ENCODE measurements around the gene SH3RF3. TPM values are rescaled to one million over a fixed set of nuclear protein-coding genes. Genes with fewer than 3 reads are reported as not detected.

SH3RF3 gene
- total RNA-seq, 2 experiments from 2014 or later, result 0.31 to 0.36 TPM

DNA sequence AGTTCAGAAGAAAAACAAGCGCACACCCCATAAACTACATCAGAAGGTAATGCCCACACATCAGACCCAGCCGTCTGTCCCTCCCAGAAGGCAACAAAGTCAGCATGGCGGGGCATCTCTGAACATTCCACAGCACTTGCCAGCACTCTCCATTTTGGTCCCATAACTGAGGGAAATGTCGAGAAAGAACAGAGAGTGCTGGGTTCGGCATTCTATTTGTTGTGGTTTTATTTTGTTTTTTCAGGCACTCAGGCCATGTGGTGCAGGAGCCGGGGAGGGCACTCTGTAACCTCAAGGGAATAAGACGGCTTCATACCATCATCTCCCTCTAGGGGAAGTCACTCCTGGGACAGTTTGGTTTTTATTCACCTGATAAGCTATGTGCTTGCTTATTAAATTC, 328.8 kb downstream of the SH3RF3 start:
- no peaks in the 10 kb centered on the region for H3K27me3 Mint-ChIP-seq
- H3K4me3 Mint-ChIP-seq, result no peak overlapping the region
- H3K9me3 Mint-ChIP-seq, result no peaks in the 10 kb centered on the region
- ATAC-seq (ENCODE audit: low read depth), result no peak
- no peak for DNase-seq
- POLR2A ChIA-PET, result no interaction called here
- no peaks in the 10 kb centered on the region for H3K4me1 Mint-ChIP-seq
- H3K36me3 Mint-ChIP-seq, result no peaks in the 10 kb centered on the region
- H3K27ac Mint-ChIP-seq, result no peak overlapping the region

- Mint-ChIP-seq H3K36me3 (no peaks in the 10 kb centered on the region), H3K4me3 (no peak overlapping the region), H3K4me1 (no peaks in the 10 kb centered on the region), H3K27me3 (no peaks in the 10 kb centered on the region), H3K27ac (no peak overlapping the region), H3K9me3 (no peaks in the 10 kb centered on the region)
- ATAC-seq (ENCODE audit: low read depth) (no peak), DNase-seq (no peak)
- POLR2A ChIA-PET, result no interaction called here
These were observed 329.5 kb downstream of the SH3RF3 start for GRCh38 chr2:109458512-109458911.

DNA sequence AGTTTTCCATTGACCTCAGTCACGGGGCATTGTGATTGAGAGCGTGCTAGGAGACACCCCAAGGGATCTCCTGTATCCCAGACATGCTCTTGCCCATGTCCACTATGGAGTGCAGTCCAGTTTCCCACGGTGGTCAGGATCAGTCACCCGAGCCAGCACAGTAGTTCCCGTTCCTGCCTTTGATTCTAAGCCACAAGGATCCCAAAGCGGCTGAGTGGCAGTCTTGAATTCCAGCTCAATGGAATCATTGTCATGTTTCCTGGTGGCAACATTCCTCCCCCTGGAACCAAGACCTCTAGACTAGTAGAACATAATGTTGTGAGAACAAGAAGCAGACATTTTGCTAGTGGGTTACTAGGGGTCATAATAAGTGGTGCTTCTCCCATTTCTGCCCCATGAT, 330.5 kb downstream of the SH3RF3 start:
- POLR2A ChIA-PET, result no interaction called here
- no peak overlapping the region for H3K4me3 Mint-ChIP-seq
- no peak overlapping the region for H3K27ac Mint-ChIP-seq
- no peaks in the 10 kb centered on the region for H3K9me3 Mint-ChIP-seq
- H3K27me3 Mint-ChIP-seq, result no peaks in the 10 kb centered on the region
- no peaks in the 10 kb centered on the region for H3K36me3 Mint-ChIP-seq
- ATAC-seq (ENCODE audit: low read depth) (no peak), DNase-seq (no peak)
- H3K4me1 Mint-ChIP-seq, result no peaks in the 10 kb centered on the region

- no peak overlapping the region for H3K27ac Mint-ChIP-seq
- POLR2A ChIA-PET, result no interaction called here
- H3K36me3 Mint-ChIP-seq, result no peaks in the 10 kb centered on the region
- H3K9me3 Mint-ChIP-seq, result no peaks in the 10 kb centered on the region
- no peaks in the 10 kb centered on the region for H3K4me1 Mint-ChIP-seq
- no peak for ATAC-seq (ENCODE audit: low read depth)
- peaks cover 2% of the 10 kb centered on the region for H3K27me3 Mint-ChIP-seq
- H3K4me3 Mint-ChIP-seq, result no peak overlapping the region
- DNase-seq, result no peak
These were observed 331.7 kb downstream of the SH3RF3 start for GRCh38 chr2:109460553-109461324.

GRCh38 chr2:109463236-109463635, 334.2 kb downstream of the SH3RF3 start:
- H3K27ac Mint-ChIP-seq, result no peak overlapping the region
- H3K27me3 Mint-ChIP-seq, result peaks cover 2% of the 10 kb centered on the region
- H3K4me1 Mint-ChIP-seq, result peaks cover under 1% of the 10 kb centered on the region
- H3K36me3 Mint-ChIP-seq, result no peaks in the 10 kb centered on the region
- POLR2A ChIA-PET, result no interaction called here
- H3K9me3 Mint-ChIP-seq, result no peaks in the 10 kb centered on the region
- DNase-seq, result no peak
- ATAC-seq (ENCODE audit: low read depth), result no peak
- H3K4me3 Mint-ChIP-seq, result no peak overlapping the region

- no peak for ATAC-seq (ENCODE audit: low read depth)
- peaks cover 2% of the 10 kb centered on the region for H3K27me3 Mint-ChIP-seq
- no peak for DNase-seq
- H3K4me1 Mint-ChIP-seq, result peaks cover 1% of the 10 kb centered on the region
- H3K9me3 Mint-ChIP-seq, result no peaks in the 10 kb centered on the region
- POLR2A ChIA-PET, result no interaction called here
- no peaks in the 10 kb centered on the region for H3K36me3 Mint-ChIP-seq
- H3K27ac Mint-ChIP-seq, result no peak overlapping the region
- H3K4me3 Mint-ChIP-seq, result no peak overlapping the region
These were observed 334.9 kb downstream of the SH3RF3 start for GRCh38 chr2:109463891-109464290.

- POLR2A ChIA-PET, result no interaction called here
- Mint-ChIP-seq H3K27ac (no peak overlapping the region), H3K9me3 (no peaks in the 10 kb centered on the region), H3K4me1 (peaks cover 4% of the 10 kb centered on the region), H3K4me3 (no peak overlapping the region), H3K27me3 (peaks cover 2% of the 10 kb centered on the region), H3K36me3 (no peaks in the 10 kb centered on the region)
- ATAC-seq (ENCODE audit: low read depth), result no peak
- no peak for DNase-seq
These were observed 337.9 kb downstream of the SH3RF3 start for GRCh38 chr2:109466674-109467575.

GRCh38 chr2:109467701-109468100, 338.7 kb downstream of the SH3RF3 start:
- H3K4me1 Mint-ChIP-seq, result peaks cover 4% of the 10 kb centered on the region
- no peak overlapping the region for H3K4me3 Mint-ChIP-seq
- peaks cover 2% of the 10 kb centered on the region for H3K27me3 Mint-ChIP-seq
- no peaks in the 10 kb centered on the region for H3K9me3 Mint-ChIP-seq
- no peak overlapping the region for H3K27ac Mint-ChIP-seq
- POLR2A ChIA-PET, result no interaction called here
- DNase-seq (no peak), ATAC-seq (ENCODE audit: low read depth) (no peak)
- H3K36me3 Mint-ChIP-seq, result no peaks in the 10 kb centered on the region

- H3K4me1 Mint-ChIP-seq, result peaks cover 4% of the 10 kb centered on the region
- no peak for ATAC-seq (ENCODE audit: low read depth)
- H3K4me3 Mint-ChIP-seq, result no peak overlapping the region
- no peak for DNase-seq
- POLR2A ChIA-PET, result interaction anchor here (0.8 kb wide), 1 partner anchor 137 kb away, joined by 5 read pairs; no protein-coding TSS in a partner anchor
- H3K27ac Mint-ChIP-seq, result no peak overlapping the region
- H3K9me3 Mint-ChIP-seq, result no peaks in the 10 kb centered on the region
- H3K27me3 Mint-ChIP-seq, result peaks cover 2% of the 10 kb centered on the region
- no peaks in the 10 kb centered on the region for H3K36me3 Mint-ChIP-seq
These were observed 339.9 kb downstream of the SH3RF3 start for GRCh38 chr2:109468893-109469292.

DNA sequence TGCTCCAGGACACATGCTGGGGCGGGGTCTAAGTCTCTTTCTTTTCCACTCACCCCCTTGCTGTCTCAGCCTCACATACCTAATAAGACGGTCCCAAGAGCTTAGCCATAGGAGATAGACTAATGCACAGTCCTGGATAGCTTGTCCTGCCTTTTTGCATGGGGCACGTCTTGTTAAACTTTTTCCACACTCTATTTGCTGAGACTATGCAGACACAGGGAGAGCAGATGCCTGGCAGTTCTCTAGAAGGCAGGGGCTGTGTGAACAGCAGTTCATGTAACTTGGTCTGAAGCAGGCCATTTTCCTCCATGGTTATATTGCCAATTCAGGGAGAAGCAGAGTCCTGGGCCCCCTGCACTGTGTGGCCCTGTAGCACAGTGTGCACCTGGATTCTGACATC, 342.7 kb downstream of the SH3RF3 start:
- no peaks in the 10 kb centered on the region for H3K27me3 Mint-ChIP-seq
- no peak for DNase-seq
- H3K4me1 Mint-ChIP-seq, result peaks cover 10% of the 10 kb centered on the region
- H3K9me3 Mint-ChIP-seq, result no peaks in the 10 kb centered on the region
- H3K27ac Mint-ChIP-seq, result no peak overlapping the region
- ATAC-seq (ENCODE audit: low read depth), result no peak
- H3K4me3 Mint-ChIP-seq, result no peak overlapping the region
- H3K36me3 Mint-ChIP-seq, result no peaks in the 10 kb centered on the region
- POLR2A ChIA-PET, result no interaction called here

DNA sequence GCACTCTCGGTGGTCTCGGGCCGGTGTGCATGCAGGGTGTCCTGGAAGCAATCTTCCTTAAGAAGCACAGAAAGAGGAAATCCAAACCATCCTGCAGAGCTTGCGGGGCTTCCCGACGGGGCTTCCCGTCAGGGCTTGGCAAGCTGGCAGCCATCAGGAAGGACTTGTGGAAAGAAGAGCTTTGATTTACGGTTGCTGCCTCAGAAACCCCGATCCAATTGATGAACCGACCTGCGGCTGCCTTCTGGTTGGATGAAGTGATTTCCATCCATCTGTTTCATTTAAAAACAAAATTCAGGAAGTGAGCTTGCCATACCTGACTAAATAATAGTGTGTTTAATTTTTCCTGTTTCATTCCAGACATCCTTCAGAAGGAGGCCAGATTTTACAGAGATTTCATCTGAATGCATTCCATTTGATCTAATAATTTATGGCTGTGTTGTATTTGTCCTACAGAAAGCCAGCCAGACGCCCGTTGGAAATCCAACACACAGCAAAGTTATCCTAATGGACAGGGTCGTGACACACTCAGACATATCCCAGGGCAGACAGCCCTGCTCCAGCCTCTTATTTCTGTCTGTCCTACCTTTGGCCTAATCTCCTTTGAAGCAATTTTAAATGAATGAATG, 343.4 kb downstream of the SH3RF3 start:
- ATAC-seq (ENCODE audit: low read depth) (no peak), DNase-seq (no peak)
- POLR2A ChIA-PET, result no interaction called here
- H3K27me3 Mint-ChIP-seq, result no peaks in the 10 kb centered on the region
- no peaks in the 10 kb centered on the region for H3K9me3 Mint-ChIP-seq
- H3K4me1 Mint-ChIP-seq, result peaks cover 10% of the 10 kb centered on the region
- no peaks in the 10 kb centered on the region for H3K36me3 Mint-ChIP-seq
- no peak overlapping the region for H3K4me3 Mint-ChIP-seq
- no peak overlapping the region for H3K27ac Mint-ChIP-seq

GRCh38 chr2:109472974-109473373, 344.0 kb downstream of the SH3RF3 start:
- H3K27ac Mint-ChIP-seq, result no peak overlapping the region
- no peak overlapping the region for H3K4me3 Mint-ChIP-seq
- no peaks in the 10 kb centered on the region for H3K9me3 Mint-ChIP-seq
- ATAC-seq (ENCODE audit: low read depth) (no peak), DNase-seq (no peak)
- H3K4me1 Mint-ChIP-seq, result peaks cover 10% of the 10 kb centered on the region
- H3K36me3 Mint-ChIP-seq, result no peaks in the 10 kb centered on the region
- no peaks in the 10 kb centered on the region for H3K27me3 Mint-ChIP-seq
- POLR2A ChIA-PET, result no interaction called here

DNA sequence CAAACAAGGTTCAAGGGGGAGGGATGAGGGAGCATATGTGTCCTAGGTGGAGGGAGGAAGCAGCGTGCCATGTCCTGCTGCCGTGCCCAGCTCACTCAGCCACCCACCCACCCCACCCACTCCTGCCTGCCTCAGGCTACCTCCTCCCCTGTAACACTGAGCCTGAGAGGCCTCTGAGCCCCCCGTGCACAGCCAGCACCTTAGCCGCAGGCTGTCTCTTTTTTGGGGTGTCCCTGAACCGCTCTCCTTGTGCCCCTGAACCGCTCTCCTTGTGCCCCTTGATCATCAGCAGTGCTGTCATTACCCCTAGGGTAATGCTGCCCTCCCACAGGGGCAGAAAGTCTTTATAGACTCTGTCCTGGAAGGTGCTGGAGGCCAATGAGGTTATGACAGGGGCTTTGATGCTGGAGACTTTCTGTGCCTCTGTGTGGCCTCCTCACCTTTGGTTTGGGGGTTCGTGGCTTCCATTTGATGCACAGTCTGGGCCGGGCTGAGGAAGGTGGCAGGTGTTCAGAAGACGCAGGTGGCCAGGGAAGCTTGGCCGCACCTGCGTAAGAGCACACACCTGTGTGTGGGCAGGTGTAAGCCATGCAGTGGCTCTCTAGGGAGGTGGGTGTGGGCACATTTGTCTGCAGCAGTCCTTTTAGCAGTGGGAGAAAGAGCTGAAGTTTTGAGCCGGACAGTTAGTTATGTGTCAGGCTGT, 344.8 kb downstream of the SH3RF3 start:
- no peak for DNase-seq
- Mint-ChIP-seq H3K9me3 (no peaks in the 10 kb centered on the region), H3K4me3 (no peak overlapping the region), H3K27ac (no peak overlapping the region), H3K4me1 (peaks cover 8% of the 10 kb centered on the region), H3K27me3 (no peaks in the 10 kb centered on the region), H3K36me3 (no peaks in the 10 kb centered on the region)
- no peak for ATAC-seq (ENCODE audit: low read depth)
- POLR2A ChIA-PET, result no interaction called here
